ENCODE data around the gene GRIP1.

Gene GRIP1

DNA sequence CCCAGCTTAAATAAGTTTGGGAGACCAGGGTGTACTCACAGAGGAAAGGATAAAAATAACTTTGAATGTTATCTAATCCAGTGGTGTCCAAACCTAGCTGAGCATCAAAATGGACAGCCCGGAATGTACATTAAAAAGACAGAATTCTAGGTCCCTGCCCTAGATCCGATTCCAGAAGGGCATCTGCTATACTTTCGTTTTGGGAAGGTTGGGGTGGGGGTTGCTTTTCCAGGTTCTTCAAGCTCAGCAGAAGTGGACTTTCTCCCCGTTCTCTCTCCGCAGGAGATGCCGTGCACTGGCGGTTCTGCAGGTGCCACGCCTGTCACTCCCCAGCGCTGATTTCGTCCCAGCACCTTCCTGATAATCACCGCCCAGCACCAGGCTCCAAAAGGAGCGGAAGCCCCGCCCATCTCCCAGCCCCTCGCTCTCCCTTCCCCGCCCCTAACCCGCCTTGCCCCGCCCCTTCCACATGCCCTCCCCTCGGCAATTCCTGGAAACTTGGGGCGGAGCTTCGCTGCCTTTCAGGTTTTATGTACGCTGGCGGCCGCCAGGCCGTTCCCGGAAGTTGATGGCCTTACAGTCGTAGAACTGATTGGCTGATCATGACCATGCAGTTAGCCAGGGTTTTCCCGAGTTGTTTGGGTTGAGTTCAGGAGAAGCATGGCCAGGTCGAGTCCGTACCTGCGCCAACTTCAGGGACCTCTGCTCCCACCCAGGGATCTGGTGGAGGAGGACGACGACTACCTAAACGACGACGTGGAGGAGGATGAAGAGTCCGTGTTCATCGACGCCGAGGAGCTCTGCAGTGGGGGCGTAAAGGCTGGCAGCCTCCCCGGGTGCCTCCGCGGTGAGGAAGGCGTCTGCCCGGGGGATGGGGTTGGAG is 376.7 kb downstream of the GRIP1 start, which contains the start of gene HELB:
HELB (plus strand) TSS at position 550 of the 883 bp plus-strand sequence; CDS start at position 661, 111 bp downstream.
- Histone ChIP-seq H3K27ac (ENCODE audit: low read depth, low read length) (no peak within 1 kb of the TSS), H3K4me3 (ENCODE audit: low read length) (peak within 1 kb of the TSS; percentile 84), H3K79me2 (ENCODE audit: control insufficient read depth, low read length) (no peaks in the 10 kb centered on the region), H3K27me3 (ENCODE audit: control insufficient read depth, low read length) (peaks cover 42% of the 10 kb centered on the region), H3K9me3 (ENCODE audit: control insufficient read depth, insufficient read depth, low read length) (no peaks in the 10 kb centered on the region), H3F3A (ENCODE audit: control insufficient read depth, insufficient read depth) (peaks cover 11% of the 10 kb centered on the region; the same call in 1 of the 2 replicates), H3K4me2 (ENCODE audit: low read length) (peak within 1 kb of the TSS; percentile 92), H3K4me1 (ENCODE audit: control insufficient read depth, low read length) (peaks cover 24% of the 10 kb centered on the region), H4K20me1 (ENCODE audit: control insufficient read depth, insufficient read depth, low read depth, low read length) (no peaks in the 10 kb centered on the region), H3K36me3 (ENCODE audit: control insufficient read depth, low read length) (no peaks in the 10 kb centered on the region), H3K9me2 (replicated peaks; ENCODE audit: control insufficient read depth, low read length) (no peaks in the 10 kb centered on the region)
- TF ChIP-seq, protein P1, sequence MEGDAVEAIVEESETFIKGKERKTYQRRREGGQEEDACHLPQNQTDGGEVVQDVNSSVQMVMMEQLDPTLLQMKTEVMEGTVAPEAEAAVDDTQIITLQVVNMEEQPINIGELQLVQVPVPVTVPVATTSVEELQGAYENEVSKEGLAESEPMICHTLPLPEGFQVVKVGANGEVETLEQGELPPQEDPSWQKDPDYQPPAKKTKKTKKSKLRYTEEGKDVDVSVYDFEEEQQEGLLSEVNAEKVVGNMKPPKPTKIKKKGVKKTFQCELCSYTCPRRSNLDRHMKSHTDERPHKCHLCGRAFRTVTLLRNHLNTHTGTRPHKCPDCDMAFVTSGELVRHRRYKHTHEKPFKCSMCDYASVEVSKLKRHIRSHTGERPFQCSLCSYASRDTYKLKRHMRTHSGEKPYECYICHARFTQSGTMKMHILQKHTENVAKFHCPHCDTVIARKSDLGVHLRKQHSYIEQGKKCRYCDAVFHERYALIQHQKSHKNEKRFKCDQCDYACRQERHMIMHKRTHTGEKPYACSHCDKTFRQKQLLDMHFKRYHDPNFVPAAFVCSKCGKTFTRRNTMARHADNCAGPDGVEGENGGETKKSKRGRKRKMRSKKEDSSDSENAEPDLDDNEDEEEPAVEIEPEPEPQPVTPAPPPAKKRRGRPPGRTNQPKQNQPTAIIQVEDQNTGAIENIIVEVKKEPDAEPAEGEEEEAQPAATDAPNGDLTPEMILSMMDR (IDR thresholded peaks at IDR 0.05; ENCODE audit: low read depth, low read length, poor library complexity, severe bottlenecking) = no peak
- peak; percentile 36; the same call in 1 of the 2 replicates for TF ChIP-seq EZH2phosphoT487 (IDR thresholded peaks at IDR 0.05; ENCODE audit: borderline replicate concordance, low read length)

DNA sequence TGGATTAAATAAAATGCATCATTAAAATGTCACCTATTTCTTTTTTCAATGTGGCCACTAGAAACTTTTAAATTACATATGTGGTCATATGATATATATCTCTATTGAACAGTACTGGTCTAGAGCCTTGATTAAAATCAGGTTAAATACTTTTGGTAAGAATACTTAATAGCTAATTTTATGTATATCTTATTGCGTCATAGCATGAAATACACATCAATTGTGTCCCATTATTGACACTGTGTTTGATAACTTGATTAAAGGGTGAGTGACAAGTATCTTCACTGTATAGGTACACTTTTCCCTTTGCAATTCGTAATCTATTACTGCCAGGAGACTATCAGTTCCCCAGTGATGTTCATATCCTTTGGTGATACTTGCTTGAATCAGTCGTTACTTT is 381.0 kb downstream of the GRIP1 start:
- Histone ChIP-seq H3K36me3 (ENCODE audit: control insufficient read depth, low read length) (no peaks in the 10 kb centered on the region), H4K20me1 (ENCODE audit: control insufficient read depth, insufficient read depth, low read depth, low read length) (no peaks in the 10 kb centered on the region), H3F3A (ENCODE audit: control insufficient read depth, insufficient read depth) (0 out of 2 replicates have a peak, but pooled peaks cover under 1% of the 10 kb centered on the region), H3K27ac (ENCODE audit: low read depth, low read length) (no peak overlapping the region), H3K79me2 (ENCODE audit: control insufficient read depth, low read length) (no peaks in the 10 kb centered on the region), H3K9me2 (replicated peaks; ENCODE audit: control insufficient read depth, low read length) (no peaks in the 10 kb centered on the region), H3K27me3 (ENCODE audit: control insufficient read depth, low read length) (peaks cover 18% of the 10 kb centered on the region), H3K4me1 (ENCODE audit: control insufficient read depth, low read length) (peaks cover 14% of the 10 kb centered on the region), H3K9me3 (ENCODE audit: control insufficient read depth, insufficient read depth, low read length) (no peaks in the 10 kb centered on the region), H3K4me2 (ENCODE audit: low read length) (no peak overlapping the region), H3K4me3 (ENCODE audit: low read length) (no peak overlapping the region)
- TF ChIP-seq, protein P1 (IDR thresholded peaks at IDR 0.05; ENCODE audit: low read depth, low read length, poor library complexity, severe bottlenecking) = no peak
- no peak for TF ChIP-seq EZH2phosphoT487 (IDR thresholded peaks at IDR 0.05; ENCODE audit: borderline replicate concordance, low read length)
